HepG2 (cell line): ENCODE measurements around the gene ELP5. TPM values are rescaled to one million over a fixed set of nuclear protein-coding genes. Genes with fewer than 3 reads are reported as not detected.

ENCODE experiments used
- ATAC-seq: fragments of 200-7000 bp; cut with Tn5 transposase; 3 replicates; pipeline ENCODE4 v1.9.1; 2020; ENCODE audit warnings: mild to moderate bottlenecking, moderate library complexity
- BruUV-seq: library from RNA; stranded (reverse); fragments of 400-500 nt; replicated peaks from 2 replicates; lab custom pipeline; 2021; lab: Mats Ljungman, UMichigan
- CTCF ChIA-PET: fragments of 300-600 bp; formaldehyde crosslinking; extraction: SDS; loops from one replicate; lab custom pipeline; 2021; ENCODE audit warnings: low total read pairs, inconsistent platforms, low intra/inter-chr PET ratio; lab: Yijun Ruan, JAX
- POLR2A ChIA-PET: fragments of 350-600 bp; sonication (Branson Sonifier 250); formaldehyde crosslinking; loops from one replicate; lab custom pipeline; 2020; ENCODE audit warnings: antibody characterized with exemption, inconsistent platforms; lab: Yijun Ruan, JAX
- DNase-seq: peaks from one replicate; pipeline ENCODE4 v3.0.0-alpha.2; 2015; ENCODE audit warnings: low spot score
- FAIRE-seq: peaks from 3 replicates; lab custom pipeline; 2011; peaks lifted over from hg19 to GRCh38; lab: Jason Lieb, UNC
- H2AFZ ChIP-seq: one replicate; pipeline ENCODE4 v1.6.1; 2011; ENCODE audit warnings: low read length, inconsistent platforms
- H3K27ac ChIP-seq: fragments of 300-600 bp; 3 replicates; pipeline ENCODE4 v1.8.0; 2011; ENCODE audit warnings: mixed run types, mild to moderate bottlenecking, mixed read lengths, low read length, inconsistent platforms; ENCODE audit not compliant: insufficient read depth; ENCODE audit errors: extremely low read length
- H3K27me3 ChIP-seq, 2 experiments: fragments of 200-600 bp in 1 of 2; 2 replicates in 1 of 2; 3 replicates in 1 of 2; pipeline versions ENCODE4 v1.6.0 to v1.8.0; 2011; ENCODE audit warnings: low read length in 2 of 2, mild to moderate bottlenecking in 2 of 2, moderate library complexity in 2 of 2, inconsistent platforms in 1 of 2; ENCODE audit not compliant: insufficient read depth in 2 of 2, control insufficient read depth in 1 of 2
- H3K36me3 ChIP-seq, 2 experiments: fragments of 200-600 bp in 1 of 2; replicated peaks in 1 of 2; 2 replicates in 1 of 2; 3 replicates in 1 of 2; pipeline versions ENCODE4 v1.5.1 to v1.8.0; 2011; ENCODE audit warnings: low read length in 2 of 2, inconsistent platforms in 1 of 2; ENCODE audit not compliant: insufficient read depth in 2 of 2, control insufficient read depth in 1 of 2
- H3K4me1 ChIP-seq: 2 replicates; pipeline ENCODE4 v1.5.1; 2012; ENCODE audit warnings: low read length, inconsistent platforms; ENCODE audit not compliant: insufficient read depth
- H3K4me2 ChIP-seq: 2 replicates; pipeline ENCODE4 v1.6.0; 2011; ENCODE audit warnings: low read depth, low read length, inconsistent platforms
- H3K4me3 ChIP-seq, 3 experiments: fragments of 200-600 bp in 1 of 3; sonication (generic), shearing (Covaris generic) in 1 of 3; replicated peaks in 1 of 3; 2 replicates each; pipeline ENCODE4 v1.5.1; 2011 to 2016; ENCODE audit warnings: low read length in 3 of 3, inconsistent platforms in 2 of 3, low read depth in 2 of 3, mild to moderate bottlenecking in 2 of 3, control low read depth in 1 of 3, mixed read lengths in 1 of 3; ENCODE audit not compliant: insufficient read depth in 1 of 3
- H3K79me2 ChIP-seq: one replicate; pipeline ENCODE4 v1.6.1; 2011; ENCODE audit warnings: low read length, inconsistent platforms; ENCODE audit not compliant: insufficient read depth
- H3K9ac ChIP-seq: 2 replicates; pipeline ENCODE4 v1.6.0; 2011; ENCODE audit warnings: mild to moderate bottlenecking, low read depth, low read length, inconsistent platforms; ENCODE audit not compliant: insufficient read depth
- H3K9me3 ChIP-seq: 2 replicates; pipeline ENCODE4 v1.5.1; 2012; ENCODE audit warnings: mild to moderate bottlenecking, low read length
- H4K20me1 ChIP-seq: 2 replicates; pipeline ENCODE4 v1.6.0; 2011; ENCODE audit warnings: inconsistent platforms, mild to moderate bottlenecking, low read length, moderate library complexity; ENCODE audit not compliant: insufficient read depth
- CAMTA2 ChIP-seq: sonication (generic); formaldehyde crosslinking; IDR thresholded peaks from 2 replicates; pipeline ENCODE4 v1.4.0; 2020; ENCODE audit warnings: mild to moderate bottlenecking, missing genetic modification reagents, borderline replicate concordance
- CREB1 ChIP-seq, 2 experiments: fragments of 450-650 bp in 1 of 2; IDR thresholded peaks; 2 replicates each; pipeline ENCODE4 v1.6.1; 2016 to 2017; ENCODE audit warnings: control low read depth in 1 of 2, mild to moderate bottlenecking in 1 of 2, missing compliant biosample characterization in 1 of 2, missing genetic modification characterization in 1 of 2
- ELF3 ChIP-seq: IDR thresholded peaks from 2 replicates; pipeline ENCODE4 v1.6.1; 2016; ENCODE audit warnings: missing genetic modification reagents, missing compliant biosample characterization
- FOSL2 ChIP-seq: sonication (generic); formaldehyde crosslinking; IDR thresholded peaks from 2 replicates; pipeline ENCODE4 v1.4.0; 2020; ENCODE audit warnings: missing genetic modification reagents
- GATAD2A ChIP-seq: IDR thresholded peaks from 2 replicates; pipeline ENCODE4 v1.6.1; 2016
- KAT2B ChIP-seq: fragments of 150-350 bp; IDR thresholded peaks from 2 replicates; pipeline ENCODE4 v1.6.1; 2014; ENCODE audit warnings: low read depth, low read length, borderline replicate concordance
- POLR2A ChIP-seq, 2 experiments: IDR thresholded peaks; 2 replicates each; pipeline ENCODE4 v1.6.1; 2011; ENCODE audit warnings: low read depth in 2 of 2, low read length in 2 of 2, mild to moderate bottlenecking in 1 of 2, moderate library complexity in 1 of 2; ENCODE audit not compliant: insufficient read depth in 1 of 2
- RBFOX2 ChIP-seq: fragments of 200-400 bp; formaldehyde crosslinking; IDR thresholded peaks from 2 replicates; pipeline ENCODE4 v1.6.1; 2017; ENCODE audit warnings: low read depth, mild to moderate bottlenecking, low read length
- RBM22 ChIP-seq: fragments of 200-400 bp; formaldehyde crosslinking; optimal IDR thresholded peaks from 2 replicates; pipeline ENCODE3; 2017; ENCODE audit warnings: mild to moderate bottlenecking, low read length, moderate library complexity
- TFE3 ChIP-seq: IDR thresholded peaks from 2 replicates; pipeline ENCODE4 v1.6.1; 2016
- ZMYM2 ChIP-seq: sonication (generic); formaldehyde crosslinking; IDR thresholded peaks from 2 replicates; pipeline ENCODE4 v1.8.0; 2022; ENCODE audit warnings: mild to moderate bottlenecking, missing genetic modification reagents
- ZNF280D ChIP-seq: sonication (generic); formaldehyde crosslinking; IDR thresholded peaks from 2 replicates; pipeline ENCODE4 v1.5.1; 2020; ENCODE audit warnings: mild to moderate bottlenecking, missing genetic modification reagents
- ZNF362 ChIP-seq: sonication (generic); formaldehyde crosslinking; IDR thresholded peaks from 2 replicates; pipeline ENCODE4 v1.4.0; 2020; ENCODE audit warnings: missing genetic modification reagents, mild to moderate bottlenecking, borderline replicate concordance
- ZNF552 ChIP-seq: sonication (generic); formaldehyde crosslinking; IDR thresholded peaks from 2 replicates; pipeline ENCODE4 v1.9.0; 2022; ENCODE audit warnings: missing genetic modification reagents, mild to moderate bottlenecking, borderline replicate concordance
- ZNF570 ChIP-seq: sonication (generic); formaldehyde crosslinking; IDR thresholded peaks from 2 replicates; pipeline ENCODE4 v1.4.0; 2020; ENCODE audit warnings: mild to moderate bottlenecking, missing genetic modification reagents, borderline replicate concordance
- WGBS: methylation state at CpG from one replicate; pipeline ENCODE4 v1.1.6; 2017; ENCODE audit warnings: low lambda C conversion rate; 5-methylcytosine and 5-hydroxymethylcytosine counted together
- in situ Hi-C: cut with HindIII; loops from 2 replicates; pipeline ENCODE4 v1.10.0; 2017; ENCODE audit warnings: low pct_unique_long_range_greater_than_20kb; ENCODE audit not compliant: extremely low pct_ligation_motif_present
- intact Hi-C: fragments of 100-400 bp; cut with micrococcal nuclease; formaldehyde crosslinking; loops from one replicate; pipeline ENCODE4 v1.10.0; 2022; ENCODE audit not compliant: unreplicated experiment
- polyA plus RNA-seq, 8 experiments: library from polyadenylated mRNA; depleted of rRNA in 3 of 8; stranded (reverse) in 7 of 8; unstranded in 1 of 8; fragments of >200 nt; fragmentation: Illumina TruSeq in 4 of 8; extraction: Trizol in 4 of 8; gene quantifications; 2 replicates each; pipeline versions ENCODE4 v1.2.1 to v1.2.3, GENCODE V29; 2011 to 2016; ENCODE audit warnings: low read depth in 4 of 8, missing spikeins in 1 of 8, mixed read lengths in 1 of 8; ENCODE audit not compliant: insufficient read depth in 1 of 8
- total RNA-seq, 5 experiments: library from RNA; depleted of rRNA; stranded (reverse); fragments of >200 nt; fragmentation: Illumina TruSeq; extraction: Trizol; gene quantifications; 2 replicates each; pipeline ENCODE4 v1.2.3, GENCODE V29; 2016; ENCODE audit warnings: low read depth in 1 of 5
- TF ChIP-seq, protein P1 (sequence below): IDR thresholded peaks from 2 replicates; pipeline ENCODE4 v1.6.1; 2016; ENCODE audit warnings: mild to moderate bottlenecking, missing biosample characterization, missing genetic modification reagents

The ELP5 gene
- total and polyA plus RNA-seq, 2 of the 13 experiments (the other 11 are each of a cell fraction or from before 2014, with no cell fraction given): 67.6 to 69.8 TPM

- H2AFZ ChIP-seq: no peak overlapping the region
- peaks cover 13% of the 10 kb centered on the region; the same call in 1 of the 2 replicates for H4K20me1 ChIP-seq
- peak overlapping the region; percentile 92; the same call in 1 of the 2 replicates for H3K4me2 ChIP-seq
- peak overlapping the region; percentile 79 for H3K27ac ChIP-seq
- FAIRE-seq (no peak), ATAC-seq (no peak)
- POLR2A ChIA-PET: interaction anchor here (1.9 to 8.9 kb wide), 5 partner anchors 13 to 200 kb away, joined by 8 to 140 read pairs (median 13); partner anchors contain the start of genes ACADVL, ASGR1, CTDNEP1 and DLG4
- H3K4me1 ChIP-seq: peaks cover 62% of the 10 kb centered on the region
- H3K27me3 ChIP-seq: no peaks in the 10 kb centered on the region; a peak in 1 of 5 replicates
- H3K9me3 ChIP-seq: no peaks in the 10 kb centered on the region
- TSS peak; percentile 2 for BruUV-seq
- TF ChIP-seq RBFOX2: 0 out of 2 replicates have a peak, but pooled peaks have one; percentile 16
- no peak for TF ChIP-seq ZNF570 (CRISPR knock-in tag)
- 0 out of 2 replicates have a peak, but pooled peaks have one; percentile 8 for TF ChIP-seq TFE3 (CRISPR knock-in tag)
- no peak for TF ChIP-seq ZMYM2 (CRISPR knock-in tag)
- TF ChIP-seq CAMTA2 (CRISPR knock-in tag): no peak
- TF ChIP-seq POLR2A (IDR thresholded peaks at IDR 0.05; ENCODE audit: insufficient read depth in 1 of 2, low read depth in 2 of 2, low read length in 2 of 2): 0 out of 4 replicates have a peak, but pooled peaks of 1 of the 2 experiments have one; percentile 16
- no peak for TF ChIP-seq ELF3 (CRISPR knock-in tag)
- peak; percentile 22 for TF ChIP-seq RBM22
- no peak for TF ChIP-seq GATAD2A (CRISPR knock-in tag)
- no peak for TF ChIP-seq ZNF552
- no peak for TF ChIP-seq ZNF362 (CRISPR knock-in tag)
- TF ChIP-seq FOSL2 (CRISPR knock-in tag): peak; percentile 59
- TF ChIP-seq, protein P1, sequence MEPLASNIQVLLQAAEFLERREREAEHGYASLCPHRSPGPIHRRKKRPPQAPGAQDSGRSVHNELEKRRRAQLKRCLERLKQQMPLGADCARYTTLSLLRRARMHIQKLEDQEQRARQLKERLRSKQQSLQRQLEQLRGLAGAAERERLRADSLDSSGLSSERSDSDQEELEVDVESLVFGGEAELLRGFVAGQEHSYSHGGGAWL (CRISPR knock-in tag): no peak
- TF ChIP-seq KAT2B: no peak
- TF ChIP-seq CREB1 (IDR thresholded peaks at IDR 0.05): no peak
- no peak for TF ChIP-seq CREB1 (CRISPR knock-in tag; IDR thresholded peaks at IDR 0.05)
- TF ChIP-seq ZNF280D (CRISPR knock-in tag): no peak
- TF ChIP-seq, all 625 proteins: peak for 5
- no peak for DNase-seq
- Histone ChIP-seq H3K79me2 (peaks cover 66% of the 10 kb centered on the region), H3K36me3 (peaks cover 10 to 27% of the 10 kb centered on the region in 2 experiments), H3K4me3 (no peak overlapping the region), H3K9ac (peak overlapping the region; percentile 21; the same call in 1 of the 2 replicates)
- intact Hi-C loops: loop anchor here (10.0 kb wide), 1 partner anchor 61 kb away; the partner anchor contains the start of gene ASGR1
- in situ Hi-C loops: no loop called here
- WGBS: 91% methylated on average over 22 of the region's 22 CpGs
- CTCF ChIA-PET: no interaction called here
Measured at GRCh38 chr17:7235693-7236665, 16.0 kb upstream of the ELP5 start.
